ENCODE data around the gene PRKRA.
"Not testable (repeated sequence)": the region's sequence is repeated elsewhere in the genome, so short reads cannot be mapped to it uniquely, and the experiment has no call there.

The PRKRA gene

DNA sequence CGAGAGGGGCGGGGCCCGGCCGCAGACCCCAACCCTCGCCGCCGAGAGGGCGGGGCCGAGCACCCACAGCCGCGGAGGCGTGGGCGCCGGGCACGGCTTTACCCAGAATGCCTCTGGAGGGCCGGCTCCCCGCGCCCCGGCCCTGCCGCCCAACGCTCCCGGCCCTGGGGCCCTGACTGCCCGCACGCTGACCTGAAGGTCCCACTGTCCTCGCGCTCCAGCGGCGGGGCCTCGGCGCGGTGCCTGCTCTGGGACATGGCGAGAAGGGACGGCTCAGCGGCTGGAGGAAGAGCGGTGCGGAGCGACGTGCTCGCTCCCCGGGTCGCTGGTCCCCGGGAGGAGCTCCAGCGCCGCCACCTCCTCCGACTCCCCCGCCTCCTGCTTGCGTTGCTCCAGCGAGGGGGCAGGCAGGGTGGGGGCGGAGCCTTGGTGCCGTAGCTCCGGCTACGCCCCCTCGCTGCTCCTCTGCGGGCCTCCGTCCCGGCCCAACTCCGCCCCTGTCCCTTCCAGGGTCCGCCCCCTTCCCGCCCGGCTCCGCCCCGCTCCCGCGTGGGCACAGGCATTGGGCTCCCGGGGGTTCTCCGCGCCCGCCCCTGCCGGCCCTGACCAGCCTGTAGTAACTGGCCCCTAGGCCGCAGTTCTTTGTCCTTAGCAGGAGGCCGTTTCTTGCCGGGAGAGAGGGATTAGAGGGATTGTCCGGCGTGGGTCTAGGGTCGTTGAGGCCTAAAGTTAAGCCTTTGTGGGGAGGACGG lies at the start of gene PRKRA, which contains the start of gene PJVK:
PRKRA (minus strand) TSS at position 402 of the 752 bp plus-strand sequence; CDS start at position 257, 145 bp downstream.
PJVK (plus strand) TSS at position 605 of the 752 bp plus-strand sequence. CDS start 2,032 bp downstream, outside the sequence.
- DNase-seq (ENCODE audit: low read depth): peak; percentile 98

DNA sequence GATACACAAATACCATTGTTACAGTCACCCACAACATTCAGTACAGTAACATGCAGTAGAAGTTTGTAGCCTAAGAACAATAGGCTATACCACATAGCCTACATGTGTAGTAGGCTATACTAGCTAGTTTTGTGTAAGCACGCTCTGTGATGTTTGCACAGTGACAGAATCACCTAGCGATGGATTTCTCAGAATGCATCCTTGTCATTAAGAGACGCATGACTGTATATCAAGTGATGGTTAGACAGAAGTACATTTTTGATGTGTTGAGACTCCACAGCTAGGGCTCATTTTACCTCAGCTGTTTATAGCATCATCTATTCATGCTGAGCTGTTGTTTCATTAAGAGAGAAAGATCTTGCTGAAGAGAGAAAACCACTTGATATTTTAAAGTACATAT lies 48.7 kb upstream of the PRKRA start:
- DNase-seq (ENCODE audit: low read depth): no peak

DNA sequence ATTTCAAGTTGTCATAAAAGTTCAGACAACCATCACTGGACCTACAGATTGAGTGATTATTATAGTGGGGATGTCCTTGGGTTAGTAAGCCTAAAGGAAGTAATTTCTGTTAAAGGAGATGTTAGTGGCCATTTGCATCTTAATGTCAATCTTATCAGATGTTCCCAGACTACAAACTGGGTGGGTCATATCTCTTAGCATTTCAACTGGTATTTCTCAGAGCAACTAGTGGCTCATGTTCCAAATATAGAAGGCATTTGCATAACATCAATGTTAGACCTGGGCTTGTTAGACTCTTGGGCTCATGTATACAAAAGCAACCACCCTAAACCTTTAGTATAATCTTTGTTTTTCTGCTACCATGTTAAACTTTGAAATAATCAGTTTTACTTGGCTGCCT lies 47.2 kb upstream of the PRKRA start:
- DNase-seq (ENCODE audit: low read depth): no peak

DNA sequence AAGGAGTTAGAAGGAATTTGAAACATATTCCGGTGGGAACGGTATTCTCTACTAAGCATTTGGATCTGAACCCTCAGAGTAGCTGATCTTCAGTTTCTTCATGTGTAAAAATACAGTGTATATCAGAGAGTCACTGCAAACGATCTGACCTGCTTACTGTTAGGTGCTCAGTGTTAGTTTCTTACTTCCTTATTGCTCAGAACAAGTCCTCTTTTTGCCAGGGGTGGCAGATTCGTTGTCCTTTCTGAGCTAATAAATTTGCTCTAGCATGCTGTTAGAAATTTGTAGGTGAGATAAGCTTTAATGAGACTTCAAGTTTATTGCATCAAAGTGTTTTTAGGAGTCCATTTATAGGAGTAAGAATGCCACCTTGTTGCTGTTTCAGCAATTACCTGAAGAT lies 45.1 kb upstream of the PRKRA start:
- DNase-seq (ENCODE audit: low read depth): no peak

DNA sequence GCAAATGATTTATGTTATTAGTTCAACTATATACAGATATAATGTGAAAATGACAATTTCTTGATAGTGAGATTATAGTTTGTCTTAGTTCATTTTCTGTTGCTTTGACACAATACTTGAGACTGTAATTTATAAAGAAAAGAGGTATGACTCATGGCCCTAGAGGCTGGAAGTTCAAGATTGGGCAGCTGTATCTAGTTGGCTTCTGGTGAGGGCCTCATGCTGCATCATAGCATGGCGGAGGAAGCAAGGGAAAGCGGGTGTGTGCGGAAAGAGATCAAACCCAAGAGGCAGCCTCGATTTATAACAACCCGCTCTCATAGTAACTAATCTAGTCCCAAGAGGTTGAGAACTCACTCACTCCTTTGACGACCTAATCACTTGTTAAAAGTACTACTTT lies 40.6 kb upstream of the PRKRA start:
- no peak for DNase-seq (ENCODE audit: low read depth)

DNA sequence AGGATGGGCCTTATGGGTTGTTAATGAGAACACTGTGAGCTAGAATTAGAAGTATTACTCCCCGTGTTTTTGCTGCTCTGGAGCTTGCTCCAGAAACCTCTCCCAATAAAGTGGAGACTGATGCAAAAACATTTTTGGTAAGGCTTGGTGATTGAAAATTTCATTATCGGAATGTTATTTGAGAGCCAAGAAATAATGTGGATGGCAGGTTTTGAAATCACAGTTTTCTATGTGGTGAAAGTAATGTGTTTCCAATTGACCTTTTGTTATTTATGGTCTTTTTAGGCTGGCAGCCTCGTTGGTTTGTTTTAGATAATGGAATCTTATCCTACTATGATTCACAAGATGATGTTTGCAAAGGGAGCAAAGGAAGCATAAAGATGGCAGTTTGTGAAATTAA lies 34.4 kb upstream of the PRKRA start:
- peak; percentile 86 for DNase-seq (ENCODE audit: low read depth)

DNA sequence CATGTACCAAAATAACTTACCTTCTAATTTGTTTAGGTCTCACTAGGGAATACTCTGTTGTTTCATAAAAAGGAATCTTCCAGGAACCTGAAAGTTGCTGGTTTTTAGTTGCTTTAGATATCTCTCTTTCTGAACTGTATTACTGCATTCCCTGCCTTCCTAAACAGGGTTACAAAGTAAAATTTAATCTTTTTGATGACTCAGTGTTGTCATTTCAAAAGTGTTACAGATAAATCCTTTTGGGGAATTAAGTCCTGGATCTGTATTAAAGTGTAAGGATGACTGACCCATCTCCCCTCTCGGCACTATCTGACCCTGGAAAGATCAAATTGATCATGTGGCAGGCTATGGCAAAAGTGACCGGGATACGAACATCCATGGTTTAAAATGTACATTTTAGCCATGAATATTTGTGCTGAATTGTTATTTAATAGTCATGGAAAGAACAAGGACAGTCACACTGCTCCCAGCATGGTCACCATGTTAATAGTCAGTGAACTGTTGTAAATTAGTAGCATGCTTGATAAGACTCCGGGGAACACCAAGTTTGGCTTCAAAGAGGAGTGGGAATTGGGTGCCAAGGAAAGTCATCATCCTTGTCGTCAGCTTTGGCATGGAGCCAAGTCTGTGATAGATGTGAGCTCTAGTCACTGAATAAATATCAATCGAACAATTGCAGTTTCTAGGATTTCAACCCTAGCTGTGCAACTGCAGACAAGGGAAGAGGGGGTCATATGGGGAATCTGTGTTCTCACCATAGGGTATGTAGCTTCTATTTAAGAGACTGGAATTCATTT lies 33.5 kb upstream of the PRKRA start:
- DNase-seq (ENCODE audit: low read depth): peak; percentile 25

DNA sequence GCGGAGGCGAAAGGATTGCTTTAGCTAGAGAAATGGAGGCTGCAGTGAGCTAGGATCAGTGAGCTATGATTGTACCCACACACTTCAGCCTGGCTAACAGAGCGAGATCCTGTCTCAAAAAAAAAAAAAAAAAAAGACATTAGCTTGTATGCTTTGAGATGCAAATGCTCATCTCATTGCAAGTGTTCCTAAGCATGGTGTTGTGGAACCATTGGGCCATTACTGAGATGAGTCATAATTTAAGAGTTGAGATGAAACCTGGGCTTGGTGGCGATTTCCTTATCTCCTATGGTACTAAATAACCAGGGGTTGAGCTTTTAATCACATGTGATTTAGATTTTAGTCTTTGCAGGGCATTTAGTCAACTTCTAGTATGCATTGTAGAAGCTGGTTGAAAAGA lies 31.5 kb upstream of the PRKRA start:
- no peak for DNase-seq (ENCODE audit: low read depth)

DNA sequence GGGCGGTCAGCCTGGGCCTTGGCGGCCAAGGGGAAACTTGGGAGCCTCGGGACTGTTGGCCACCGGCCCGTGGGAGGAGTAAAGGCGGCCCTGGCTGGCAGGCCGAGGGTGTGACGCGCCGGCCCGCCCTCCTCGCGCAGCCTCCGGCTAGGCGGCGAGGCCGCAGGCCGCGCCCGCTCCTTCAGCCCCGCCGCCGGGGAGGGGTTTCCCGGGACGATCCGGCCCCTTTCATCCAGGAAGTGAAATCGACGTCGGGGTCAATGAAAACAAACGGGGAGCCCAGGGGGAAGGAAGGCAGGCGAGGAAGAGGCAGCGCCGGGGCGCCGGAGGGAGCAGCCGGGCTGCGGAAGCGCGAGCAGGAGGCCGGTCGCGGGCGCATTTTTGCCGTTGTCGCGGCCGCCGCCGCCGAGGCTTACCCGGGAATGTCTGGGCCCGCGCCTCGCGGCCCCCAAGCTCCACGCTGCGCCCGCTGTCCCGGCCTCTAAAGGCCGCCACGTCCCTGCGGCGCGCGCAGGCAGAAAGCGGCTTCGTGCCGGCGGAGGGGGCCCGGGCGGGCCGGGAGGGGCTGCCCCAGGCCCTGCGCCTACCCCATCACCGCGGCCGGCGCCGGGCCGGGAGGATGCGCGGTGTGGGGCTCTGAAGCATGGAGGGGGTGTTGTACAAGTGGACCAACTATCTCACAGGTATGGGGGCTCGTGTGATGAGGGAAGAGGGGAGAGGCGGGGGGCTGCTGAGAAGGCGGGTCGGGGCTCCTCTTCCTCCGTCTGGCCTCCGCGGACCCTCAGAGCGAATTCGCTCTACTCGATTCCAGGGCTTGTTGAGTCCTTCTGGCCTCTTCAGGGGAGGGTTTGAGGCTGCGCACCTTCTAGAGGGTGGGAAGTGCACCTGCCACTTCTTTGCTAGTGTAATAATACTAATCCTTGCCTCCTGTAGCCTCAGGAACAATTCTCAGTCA lies 29.5 kb upstream of the PRKRA start, which contains the start of gene PLEKHA3:
PLEKHA3 (plus strand) TSS at position 231 of the 955 bp plus-strand sequence; CDS start at position 644, 413 bp downstream.
- peak; percentile 98 for DNase-seq (ENCODE audit: low read depth)

DNA sequence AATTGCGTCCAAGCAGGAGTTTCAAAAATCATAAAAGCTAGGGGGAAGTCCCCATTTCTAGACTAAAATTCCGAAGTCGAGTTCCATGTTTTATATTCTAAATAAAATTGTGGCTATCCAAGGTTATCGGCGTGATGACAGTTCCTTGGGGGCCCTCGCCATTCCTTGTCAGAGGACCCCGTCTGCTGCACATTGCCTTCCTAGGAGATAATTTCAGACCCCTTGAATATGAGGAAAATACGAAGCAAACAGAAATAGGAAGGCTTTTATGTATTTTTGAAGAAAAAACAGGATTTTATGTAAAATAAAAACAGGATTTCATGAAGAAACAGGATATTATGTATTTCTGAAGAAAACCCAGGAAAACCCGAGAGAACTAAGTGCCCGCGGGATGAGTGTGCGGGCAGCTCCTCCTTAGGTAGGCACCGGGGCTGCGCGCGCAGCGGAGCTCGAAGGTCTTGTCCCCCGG lies 28.8 kb upstream of the PRKRA start:
- no peak for DNase-seq (ENCODE audit: low read depth)

DNA sequence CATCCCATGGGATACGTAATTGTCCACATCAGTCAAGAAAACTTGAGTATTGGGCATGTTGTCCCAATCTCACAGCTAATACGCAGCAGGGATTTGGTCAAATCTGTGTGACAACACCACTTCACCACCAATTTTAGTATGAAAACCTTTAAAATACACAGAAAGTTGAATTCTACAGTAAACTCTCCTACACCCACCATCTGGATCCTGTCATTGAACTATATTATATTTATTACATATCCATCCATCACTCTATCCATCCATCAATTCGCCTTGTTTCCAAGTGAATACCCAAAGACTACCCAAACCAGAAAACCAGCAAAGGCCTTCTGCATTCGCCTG lies 28.3 kb upstream of the PRKRA start:
- DNase-seq (ENCODE audit: low read depth): no peak

DNA sequence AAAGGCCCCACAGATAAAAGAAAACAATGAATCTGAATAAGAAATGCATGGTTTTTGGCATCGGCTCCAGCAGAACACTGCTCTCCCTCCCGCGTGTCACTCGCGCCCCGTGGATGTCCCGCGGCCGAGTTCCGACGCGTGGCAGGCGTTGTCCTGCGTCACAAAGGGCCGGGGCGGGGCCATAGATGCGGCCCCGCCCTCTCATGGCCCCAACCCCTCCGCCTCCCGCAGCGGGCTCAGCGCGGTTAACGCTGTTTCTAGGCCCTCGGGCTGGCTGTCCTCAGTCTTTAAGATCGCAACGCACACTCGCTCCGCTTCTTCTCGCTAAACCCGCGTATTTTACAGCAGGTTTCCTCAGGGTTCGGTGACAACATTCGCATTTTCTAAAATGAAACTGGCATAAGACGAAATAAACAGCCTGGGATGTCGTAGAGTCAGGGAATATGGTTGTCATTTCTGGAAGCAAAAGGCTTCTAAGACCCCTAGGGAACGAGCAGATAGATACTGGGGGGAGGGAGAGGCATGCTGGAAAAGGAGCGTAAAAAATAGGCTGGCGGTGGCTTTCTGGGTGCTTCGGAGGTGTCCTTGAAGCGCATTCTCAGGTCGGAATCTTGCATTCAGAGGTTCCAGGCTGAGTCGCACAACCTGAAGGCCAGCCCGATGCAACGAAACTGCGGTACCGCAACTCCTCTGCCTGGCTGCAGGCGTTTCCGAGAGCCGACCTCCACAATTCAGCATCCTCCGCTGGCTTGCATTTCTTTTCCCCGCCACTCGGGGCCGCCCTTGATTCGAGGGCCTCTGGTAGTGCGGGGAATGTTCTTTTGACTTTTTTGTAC lies 27.7 kb upstream of the PRKRA start, which contains the start of gene FKBP7:
FKBP7 (minus strand) TSS at position 162 of the 836 bp plus-strand sequence; CDS start at position 61, 101 bp downstream.
- DNase-seq (ENCODE audit: low read depth): peak; percentile 81

DNA sequence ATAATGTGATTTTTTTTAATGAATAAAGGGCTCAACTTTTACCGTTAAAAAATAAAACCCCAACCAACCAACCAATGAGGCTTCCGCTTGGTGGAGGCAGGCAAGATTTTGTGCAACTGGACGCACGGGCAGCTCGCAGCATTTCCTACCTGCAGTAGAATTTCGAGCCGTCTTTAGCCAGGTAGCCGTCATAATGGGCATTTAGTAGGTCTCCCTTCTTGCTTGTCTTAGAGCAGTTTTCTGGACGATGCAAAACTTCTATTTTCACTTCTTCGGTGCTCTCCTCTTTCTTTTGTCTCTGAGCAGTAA lies 27.1 kb upstream of the PRKRA start:
- DNase-seq (ENCODE audit: low read depth): peak; percentile 13

DNA sequence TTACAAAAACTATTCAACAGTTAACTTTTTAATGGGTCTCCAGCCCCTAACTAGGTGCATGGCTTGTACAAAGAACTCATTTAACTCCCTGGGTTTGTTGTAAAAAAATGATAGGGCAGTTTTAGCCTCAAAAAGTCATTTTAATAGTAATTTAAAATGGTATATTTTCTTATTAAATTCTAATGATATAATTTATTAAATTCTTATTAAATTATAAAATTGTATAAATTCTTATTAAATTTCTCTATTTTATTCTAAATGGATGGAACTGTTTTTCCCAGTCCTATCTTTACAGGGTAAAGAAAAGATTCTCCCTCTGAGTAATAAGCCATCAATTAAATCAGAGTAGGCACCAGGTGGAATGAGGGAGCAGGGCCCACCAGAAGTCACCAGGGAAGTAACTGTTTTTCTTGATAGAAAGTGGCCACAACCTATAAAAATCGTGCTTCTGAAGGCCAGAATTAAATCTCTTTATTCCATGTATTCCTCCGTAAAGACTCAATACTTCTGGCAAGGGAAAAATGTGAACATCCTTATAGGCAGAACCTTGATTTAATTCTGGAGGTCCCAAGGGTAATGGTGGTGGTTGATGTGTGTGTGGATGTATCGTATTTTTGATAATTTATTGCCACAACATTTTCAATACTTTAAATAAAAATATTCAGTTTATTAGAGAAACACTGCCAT lies 26.6 kb upstream of the PRKRA start:
- DNase-seq (ENCODE audit: low read depth): no peak

DNA sequence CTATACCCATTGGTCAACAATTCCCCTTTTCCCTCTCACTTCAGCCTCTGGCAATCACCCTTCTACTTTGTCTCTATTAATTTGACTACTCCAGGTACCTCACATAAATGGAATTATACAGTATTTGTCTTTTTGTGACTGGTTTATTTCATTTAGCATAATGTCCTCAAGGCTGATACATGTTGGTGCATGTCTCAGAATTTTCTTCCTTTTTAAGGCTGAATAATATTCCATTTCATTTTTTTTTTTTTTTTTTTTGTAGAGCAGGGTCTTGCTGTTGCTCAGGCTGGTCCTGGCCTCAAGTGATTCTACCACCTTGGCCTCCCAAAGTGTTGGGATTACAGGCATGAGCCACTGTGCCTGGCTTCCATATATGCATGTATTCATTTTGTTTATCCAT lies 25.5 kb upstream of the PRKRA start:
- DNase-seq (ENCODE audit: low read depth): no peak

DNA sequence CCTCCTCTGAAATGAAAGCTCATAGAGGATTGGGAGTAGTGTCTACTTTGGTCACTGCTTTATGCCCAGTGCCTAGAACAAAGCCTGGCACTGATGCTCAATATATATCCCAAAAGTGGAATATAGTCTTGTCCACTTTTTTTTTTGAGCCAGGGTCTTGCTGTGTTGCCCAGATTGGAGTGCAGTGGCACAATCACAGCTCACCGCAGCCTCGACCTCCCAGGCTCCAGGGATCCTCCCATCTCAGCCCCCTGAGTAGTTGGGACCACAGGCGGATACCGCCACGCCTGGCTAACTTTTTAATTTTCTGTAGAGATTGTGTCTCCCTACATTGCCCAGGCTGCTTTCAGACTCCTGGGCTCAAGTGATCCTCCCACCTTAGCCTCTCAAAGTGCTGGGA lies 23.6 kb upstream of the PRKRA start:
- DNase-seq (ENCODE audit: low read depth): no peak

DNA sequence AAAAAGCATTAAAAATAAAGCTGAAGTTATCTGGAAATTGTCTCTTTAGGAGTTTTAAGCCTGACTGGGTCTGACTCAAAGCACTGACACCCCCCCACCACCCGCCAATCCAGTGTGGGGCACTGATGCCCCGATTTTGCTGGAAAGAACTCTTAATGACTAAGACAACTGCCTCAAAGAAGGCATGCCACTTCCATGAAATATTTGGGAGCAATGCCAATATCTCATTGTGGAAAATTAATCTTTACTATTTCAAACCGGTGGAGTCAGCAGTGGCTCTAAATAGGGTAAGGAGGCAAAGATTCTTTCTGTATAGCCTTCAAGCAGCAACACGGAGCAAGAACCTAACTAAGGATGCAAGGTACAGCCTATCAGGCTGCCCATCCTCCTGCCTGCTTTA lies 23.0 kb upstream of the PRKRA start:
- DNase-seq (ENCODE audit: low read depth): peak; percentile 30

DNA sequence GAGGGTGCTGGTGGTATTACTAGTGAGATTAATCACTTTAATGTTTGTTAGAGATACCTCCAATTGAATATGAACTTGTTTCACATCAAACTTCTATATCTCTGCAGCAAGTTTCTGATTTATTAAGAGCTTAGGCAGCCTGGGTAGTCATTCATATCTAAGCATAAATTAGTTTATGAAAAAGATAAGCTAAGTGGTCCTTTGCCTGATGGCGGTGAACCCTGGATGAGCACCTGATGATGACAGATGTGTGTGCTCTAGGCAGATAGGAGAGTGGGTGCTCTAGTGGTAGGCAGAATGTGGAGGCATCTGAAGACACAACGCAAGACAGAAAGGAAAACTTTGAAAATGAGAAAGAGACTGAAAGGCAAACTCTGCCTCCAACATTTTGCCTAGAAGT lies 22.4 kb upstream of the PRKRA start:
- no peak for DNase-seq (ENCODE audit: low read depth)

DNA sequence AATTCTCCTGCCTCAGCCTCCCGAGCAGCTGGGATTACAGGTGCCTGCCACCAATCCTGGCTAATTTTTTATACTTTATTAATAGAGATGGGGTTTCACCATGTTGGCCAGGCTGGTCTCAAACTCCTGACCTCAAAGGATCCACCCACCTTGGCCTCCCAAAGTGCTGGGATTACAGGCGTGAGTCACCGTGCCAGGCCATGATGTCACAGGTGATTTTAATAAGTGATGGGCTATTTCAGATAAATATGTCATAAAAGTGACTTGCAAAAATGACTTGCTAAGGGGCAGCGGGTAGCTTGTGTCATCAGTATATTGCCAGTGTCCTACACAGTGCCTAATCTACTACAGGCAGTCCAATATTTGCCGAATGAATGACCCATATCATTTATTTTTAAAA lies 20.3 kb upstream of the PRKRA start:
- DNase-seq (ENCODE audit: low read depth): not testable (repeated sequence)

DNA sequence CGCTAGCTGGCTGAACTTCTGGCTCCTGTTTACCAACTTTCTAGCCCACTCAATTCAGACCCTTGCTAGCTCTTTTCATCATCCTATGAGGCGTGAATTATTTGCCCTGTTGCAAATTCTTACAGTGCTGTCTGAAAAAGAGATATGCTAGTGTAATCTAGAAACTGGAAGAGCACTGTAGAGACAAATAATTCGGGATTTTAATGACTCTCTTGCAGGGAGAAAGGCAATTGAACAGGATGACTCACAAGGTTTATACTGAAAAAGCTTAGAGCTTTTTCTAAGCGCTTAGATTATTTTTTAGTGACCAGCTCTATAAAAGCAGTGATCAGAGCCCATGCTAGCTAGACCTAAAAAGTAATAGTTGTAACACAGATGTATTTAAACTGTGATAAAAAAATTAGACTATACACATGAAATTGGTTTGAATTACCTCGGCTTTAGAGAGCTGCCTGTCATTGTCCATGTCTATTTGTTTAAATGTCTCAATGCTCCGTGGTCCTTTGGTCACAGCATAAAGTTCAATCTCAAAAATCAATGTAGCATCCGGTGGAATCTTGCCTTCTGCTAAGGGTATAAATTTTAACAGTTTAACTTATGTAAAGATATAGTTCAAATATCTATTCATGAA lies 18.4 kb upstream of the PRKRA start:
- DNase-seq (ENCODE audit: low read depth): no peak
